Suprapubic skin (tissue), 3 donors: Measurements from ENCODE around the gene MAP4K3.

ENCODE experiments used
- POLR2A ChIP-seq, 2 donors: fragments of 450-650 bp; IDR thresholded peaks; one replicate each; pipeline ENCODE4 v1.6.1; 2017; ENCODE audit warnings: antibody characterized with exemption in 2 of 2, mild to moderate bottlenecking in 2 of 2, moderate library complexity in 2 of 2
- TF ChIP-seq, protein P1 (sequence below), 2 donors: fragments of 200-600 bp in 1 of 2; fragments of 450-650 bp in 1 of 2; sonication (generic) in 1 of 2; IDR thresholded peaks; one replicate each; pipeline ENCODE4 v1.5.1; 2016 to 2019; ENCODE audit warnings: antibody characterized with exemption in 2 of 2, mild to moderate bottlenecking in 1 of 2, moderate library complexity in 1 of 2

DNA sequence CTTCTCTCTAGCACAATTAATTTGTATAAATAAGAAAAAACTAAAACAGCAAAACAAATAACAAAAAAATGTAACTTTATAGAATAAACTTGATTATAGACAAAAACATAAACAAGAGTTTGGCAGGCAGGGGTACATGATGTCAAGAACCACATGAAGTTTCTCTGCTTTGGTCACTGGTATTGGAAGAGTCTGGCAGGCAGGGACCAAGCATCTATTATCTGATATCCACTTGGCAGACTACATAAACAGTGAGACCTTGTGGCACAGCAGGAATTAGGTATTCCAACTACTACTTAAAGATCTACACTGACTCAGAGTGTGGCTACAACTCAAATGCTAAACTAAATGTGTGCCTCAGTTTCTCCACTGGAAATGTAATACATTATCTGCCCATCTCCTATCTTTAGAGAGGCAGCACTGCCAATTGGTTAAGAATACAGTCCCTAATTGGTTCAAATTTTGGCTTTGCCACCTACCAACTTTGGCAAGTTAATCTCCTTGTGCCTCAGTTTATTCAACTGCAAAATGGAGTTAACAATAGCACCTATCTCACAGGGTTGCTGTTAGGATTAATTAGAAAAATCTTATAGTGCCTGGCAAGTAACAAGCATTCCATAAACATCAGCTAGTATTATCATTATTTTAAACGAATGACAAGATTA, 2.7 kb downstream of the MAP4K3 start:
- TF ChIP-seq, protein P1, sequence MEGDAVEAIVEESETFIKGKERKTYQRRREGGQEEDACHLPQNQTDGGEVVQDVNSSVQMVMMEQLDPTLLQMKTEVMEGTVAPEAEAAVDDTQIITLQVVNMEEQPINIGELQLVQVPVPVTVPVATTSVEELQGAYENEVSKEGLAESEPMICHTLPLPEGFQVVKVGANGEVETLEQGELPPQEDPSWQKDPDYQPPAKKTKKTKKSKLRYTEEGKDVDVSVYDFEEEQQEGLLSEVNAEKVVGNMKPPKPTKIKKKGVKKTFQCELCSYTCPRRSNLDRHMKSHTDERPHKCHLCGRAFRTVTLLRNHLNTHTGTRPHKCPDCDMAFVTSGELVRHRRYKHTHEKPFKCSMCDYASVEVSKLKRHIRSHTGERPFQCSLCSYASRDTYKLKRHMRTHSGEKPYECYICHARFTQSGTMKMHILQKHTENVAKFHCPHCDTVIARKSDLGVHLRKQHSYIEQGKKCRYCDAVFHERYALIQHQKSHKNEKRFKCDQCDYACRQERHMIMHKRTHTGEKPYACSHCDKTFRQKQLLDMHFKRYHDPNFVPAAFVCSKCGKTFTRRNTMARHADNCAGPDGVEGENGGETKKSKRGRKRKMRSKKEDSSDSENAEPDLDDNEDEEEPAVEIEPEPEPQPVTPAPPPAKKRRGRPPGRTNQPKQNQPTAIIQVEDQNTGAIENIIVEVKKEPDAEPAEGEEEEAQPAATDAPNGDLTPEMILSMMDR (IDR thresholded peaks at IDR 0.05): no peak
- no peak for TF ChIP-seq POLR2A (IDR thresholded peaks at IDR 0.05)
